ENCODE data around the gene PRDM2.

GRCh38 chr1:13730751-13731482 is 30.9 kb downstream of the PRDM2 start:
- TF ChIP-seq HOXA7 (CRISPR knock-in tag; IDR thresholded peaks at IDR 0.05): no peak
- no peak for TF ChIP-seq NFRKB (IDR thresholded peaks at IDR 0.05)
- TF ChIP-seq ATF1 (CRISPR knock-in tag; IDR thresholded peaks at IDR 0.05): no peak
- no peak for TF ChIP-seq TAF15 (IDR thresholded peaks at IDR 0.05; ENCODE audit: low read depth, low read length, poor library complexity, severe bottlenecking)
- TF ChIP-seq, protein P1, sequence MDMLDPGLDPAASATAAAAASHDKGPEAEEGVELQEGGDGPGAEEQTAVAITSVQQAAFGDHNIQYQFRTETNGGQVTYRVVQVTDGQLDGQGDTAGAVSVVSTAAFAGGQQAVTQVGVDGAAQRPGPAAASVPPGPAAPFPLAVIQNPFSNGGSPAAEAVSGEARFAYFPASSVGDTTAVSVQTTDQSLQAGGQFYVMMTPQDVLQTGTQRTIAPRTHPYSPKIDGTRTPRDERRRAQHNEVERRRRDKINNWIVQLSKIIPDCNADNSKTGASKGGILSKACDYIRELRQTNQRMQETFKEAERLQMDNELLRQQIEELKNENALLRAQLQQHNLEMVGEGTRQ (IDR thresholded peaks at IDR 0.05; ENCODE audit: low read depth, low read length): no peak
- TF ChIP-seq, protein P1 (CRISPR knock-in tag; IDR thresholded peaks at IDR 0.05; ENCODE audit: borderline replicate concordance): no peak
- no peak for TF ChIP-seq TP53 (CRISPR knock-in tag; conservative IDR thresholded peaks at IDR 0.05)
- TF ChIP-seq ZFP37 (CRISPR knock-in tag; IDR thresholded peaks at IDR 0.05; ENCODE audit: borderline replicate concordance): no peak

All from HepG2 (cell line).